ENCODE data around the gene PIMREG.

DNA sequence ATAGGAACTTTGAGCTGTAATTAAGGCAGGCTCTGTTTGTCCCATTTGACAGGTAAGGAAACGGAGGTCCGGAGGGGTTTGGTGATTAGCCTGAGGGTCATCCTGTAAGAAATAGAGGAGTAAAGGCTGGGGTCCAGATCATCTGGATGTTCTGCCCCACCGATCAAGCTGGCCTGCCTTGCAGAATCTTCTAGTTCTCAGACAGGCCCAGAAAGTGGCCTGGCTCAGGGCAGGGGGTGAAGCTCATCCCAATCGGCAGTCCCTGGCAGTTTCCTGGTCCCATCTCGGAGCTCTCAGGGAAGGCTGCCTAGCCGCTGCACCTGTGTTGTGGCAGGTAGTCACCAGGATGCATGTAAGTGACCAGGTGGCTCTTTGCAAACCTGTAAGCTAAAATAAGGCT lies 4.2 kb downstream of the PIMREG start:
- TF ChIP-seq, protein P1, sequence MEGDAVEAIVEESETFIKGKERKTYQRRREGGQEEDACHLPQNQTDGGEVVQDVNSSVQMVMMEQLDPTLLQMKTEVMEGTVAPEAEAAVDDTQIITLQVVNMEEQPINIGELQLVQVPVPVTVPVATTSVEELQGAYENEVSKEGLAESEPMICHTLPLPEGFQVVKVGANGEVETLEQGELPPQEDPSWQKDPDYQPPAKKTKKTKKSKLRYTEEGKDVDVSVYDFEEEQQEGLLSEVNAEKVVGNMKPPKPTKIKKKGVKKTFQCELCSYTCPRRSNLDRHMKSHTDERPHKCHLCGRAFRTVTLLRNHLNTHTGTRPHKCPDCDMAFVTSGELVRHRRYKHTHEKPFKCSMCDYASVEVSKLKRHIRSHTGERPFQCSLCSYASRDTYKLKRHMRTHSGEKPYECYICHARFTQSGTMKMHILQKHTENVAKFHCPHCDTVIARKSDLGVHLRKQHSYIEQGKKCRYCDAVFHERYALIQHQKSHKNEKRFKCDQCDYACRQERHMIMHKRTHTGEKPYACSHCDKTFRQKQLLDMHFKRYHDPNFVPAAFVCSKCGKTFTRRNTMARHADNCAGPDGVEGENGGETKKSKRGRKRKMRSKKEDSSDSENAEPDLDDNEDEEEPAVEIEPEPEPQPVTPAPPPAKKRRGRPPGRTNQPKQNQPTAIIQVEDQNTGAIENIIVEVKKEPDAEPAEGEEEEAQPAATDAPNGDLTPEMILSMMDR (IDR thresholded peaks at IDR 0.05), result no peak
- TF ChIP-seq POLR2A (IDR thresholded peaks at IDR 0.05), result no peak
